Activated T-helper 1 cell treated with Interleukin-2 at 50 U/mL for 16 hours (primary cell): ENCODE measurements around the gene OLFML2A.
"Not testable (repeated sequence)": the region's sequence is repeated elsewhere in the genome, so short reads cannot be mapped to it uniquely, and the experiment has no call there.

Source experiments
- DNase-seq: peaks from one replicate; pipeline ENCODE4 v3.0.0-alpha.2; 2020; ENCODE audit warnings: low read depth

The OLFML2A gene

GRCh38 chr9:124776954-124777648, at the start of gene OLFML2A:
TSS of gene OLFML2A (plus strand) at chr9:124777133. CDS start at chr9:124777271, 138 bp downstream.
- DNase-seq = no peak

- no peak for DNase-seq
These were observed 46.2 kb upstream of the OLFML2A start for GRCh38 chr9:124730772-124731171.

GRCh38 chr9:124733964-124734740, 42.8 kb upstream of the OLFML2A start:
- DNase-seq = no peak

- DNase-seq = not testable (repeated sequence)
These were observed 42.2 kb upstream of the OLFML2A start for GRCh38 chr9:124734741-124735083.

GRCh38 chr9:124735121-124735520, 41.8 kb upstream of the OLFML2A start:
- DNase-seq = no peak

GRCh38 chr9:124738075-124738474, 38.9 kb upstream of the OLFML2A start:
- not testable (repeated sequence) for DNase-seq

GRCh38 chr9:124739360-124739759, 37.6 kb upstream of the OLFML2A start:
- no peak for DNase-seq

GRCh38 chr9:124741149-124741548, 35.8 kb upstream of the OLFML2A start:
- DNase-seq = no peak

GRCh38 chr9:124741662-124742061, 35.3 kb upstream of the OLFML2A start:
- no peak for DNase-seq

- DNase-seq = no peak
These were observed 34.0 kb upstream of the OLFML2A start for GRCh38 chr9:124742940-124743339.

GRCh38 chr9:124743686-124744348, 33.1 kb upstream of the OLFML2A start:
- DNase-seq = no peak

GRCh38 chr9:124747065-124747464, 29.9 kb upstream of the OLFML2A start:
- DNase-seq = no peak

GRCh38 chr9:124749284-124749683, 27.6 kb upstream of the OLFML2A start:
- no peak for DNase-seq

GRCh38 chr9:124749781-124750180, 27.2 kb upstream of the OLFML2A start:
- DNase-seq = no peak

- DNase-seq = no peak
These were observed 24.0 kb upstream of the OLFML2A start for GRCh38 chr9:124752967-124753366.

- DNase-seq = no peak
These were observed 22.6 kb upstream of the OLFML2A start for GRCh38 chr9:124754289-124754688.

GRCh38 chr9:124755061-124755460, 21.9 kb upstream of the OLFML2A start:
- DNase-seq = no peak

GRCh38 chr9:124756011-124756410, 20.9 kb upstream of the OLFML2A start:
- DNase-seq = no peak

GRCh38 chr9:124757616-124758015, 19.3 kb upstream of the OLFML2A start:
- no peak for DNase-seq

- no peak for DNase-seq
These were observed 18.9 kb upstream of the OLFML2A start for GRCh38 chr9:124758061-124758460.

GRCh38 chr9:124758691-124759090, 18.2 kb upstream of the OLFML2A start:
- no peak for DNase-seq

GRCh38 chr9:124759327-124759726, 17.6 kb upstream of the OLFML2A start:
- DNase-seq = no peak

GRCh38 chr9:124760719-124761118, 16.2 kb upstream of the OLFML2A start:
- DNase-seq = no peak
